ENCODE results near the gene SHISA7.
A peak's percentile ranks its signal among the peaks of the same experiment; 100 is the strongest.
"Not testable (repeated sequence)": the region's sequence is repeated elsewhere in the genome, so short reads cannot be mapped to it uniquely, and the experiment has no call there.

Gene SHISA7

GRCh38 chr19:55461974-55462626 lies 19.0 kb upstream of the SHISA7 start:
- DNase-seq, result no peak

GRCh38 chr19:55461259-55461973 lies 18.3 kb upstream of the SHISA7 start, which contains the start of gene ISOC2:
Gene ISOC2, minus strand, starts transcription at chr19:55461642. Its CDS starts 5,156 bp downstream, at chr19:55456486.
- DNase-seq, result peak; percentile 98

GRCh38 chr19:55460670-55461258 lies 17.7 kb upstream of the SHISA7 start:
- DNase-seq, result peak; percentile 40

- no peak for DNase-seq
Observed at GRCh38 chr19:55459950-55460657, 17.0 kb upstream of the SHISA7 start.

- DNase-seq, result no peak
Observed at GRCh38 chr19:55459551-55459949, 16.4 kb upstream of the SHISA7 start.

- DNase-seq, result no peak
Observed at GRCh38 chr19:55457683-55458457, 14.8 kb upstream of the SHISA7 start.

- DNase-seq, result no peak
Observed at GRCh38 chr19:55456347-55456746, 13.2 kb upstream of the SHISA7 start.

GRCh38 chr19:55455576-55456235 lies 12.6 kb upstream of the SHISA7 start:
- no peak for DNase-seq

- DNase-seq, result peak; percentile 42
Observed at GRCh38 chr19:55454787-55455243, 11.7 kb upstream of the SHISA7 start.

GRCh38 chr19:55453511-55454260 lies 10.6 kb upstream of the SHISA7 start:
- DNase-seq, result no peak

GRCh38 chr19:55452749-55453346 lies 9.7 kb upstream of the SHISA7 start:
- peak; percentile 86 for DNase-seq

- DNase-seq, result no peak
Observed at GRCh38 chr19:55451965-55452748, 9.1 kb upstream of the SHISA7 start.

- no peak for DNase-seq
Observed at GRCh38 chr19:55451163-55451964, 8.3 kb upstream of the SHISA7 start.

- no peak for DNase-seq
Observed at GRCh38 chr19:55449469-55449868, 6.4 kb upstream of the SHISA7 start.

GRCh38 chr19:55448175-55448490 lies 5.0 kb upstream of the SHISA7 start:
- DNase-seq, result not testable (repeated sequence)

GRCh38 chr19:55447421-55448174 lies 4.5 kb upstream of the SHISA7 start:
- peak; percentile 45 for DNase-seq

- DNase-seq, result no peak
Observed at GRCh38 chr19:55446060-55446459, 3.0 kb upstream of the SHISA7 start.

- DNase-seq, result no peak
Observed at GRCh38 chr19:55444646-55445045, 1.5 kb upstream of the SHISA7 start.

Data from NCI-H1694 (cell line).